Left ventricle myocardium inferior (tissue), 1 donor: ENCODE measurements around the gene SMARCAL1. TPM values are rescaled to one million over a fixed set of nuclear protein-coding genes. Genes with fewer than 3 reads are reported as not detected.

Source experiments
- DNase-seq: peaks from one replicate; pipeline ENCODE4 v3.0.0-alpha.2; 2020
- H3K27ac ChIP-seq: fragments of 200-600 bp; replicated peaks from 2 replicates; pipeline ENCODE4 v1.8.0; 2021
- H3K27me3 ChIP-seq: fragments of 200-600 bp; 2 replicates; pipeline ENCODE4 v1.8.0; 2021; ENCODE audit warnings: low read depth
- H3K36me3 ChIP-seq: fragments of 200-600 bp; 2 replicates; pipeline ENCODE4 v1.8.0; 2021
- H3K4me1 ChIP-seq: fragments of 200-600 bp; 2 replicates; pipeline ENCODE4 v1.8.0; 2021
- H3K4me3 ChIP-seq: fragments of 200-600 bp; 2 replicates; pipeline ENCODE4 v1.8.0; 2021; ENCODE audit warnings: mild to moderate bottlenecking, moderate library complexity
- H3K9me3 ChIP-seq: fragments of 200-600 bp; replicated peaks from 2 replicates; pipeline ENCODE4 v1.8.0; 2021
- intact Hi-C: fragments of 100-400 bp; cut with micrococcal nuclease; formaldehyde crosslinking; loops from one replicate; pipeline ENCODE4 v1.11.0; 2022
- total RNA-seq: library from RNA; stranded (reverse); fragmentation: NEBNext Ultra II Directional; extraction: Animal tissue kit (Norgen Biotek cat#: 25700); gene quantifications from one replicate; pipeline ENCODE4 v1.2.1, GENCODE V29; 2021
- TF ChIP-seq, protein P1 (sequence below): fragments of 200-600 bp; IDR thresholded peaks from 2 replicates; pipeline ENCODE4 v1.8.0; 2021; ENCODE audit warnings: antibody characterized with exemption, mild to moderate bottlenecking, borderline replicate concordance
- donor health status: DM: no; HTN: yes; CAD: no; lungs with severe emphysema.

Gene SMARCAL1
- total RNA-seq, 1 donor from 2014 or later = 7.5 TPM

GRCh38 chr2:216425008-216425787 is 12.9 kb downstream of the SMARCAL1 start:
- H3K4me1 ChIP-seq = peaks cover 14% of the 10 kb centered on the region
- TF ChIP-seq, protein P1, sequence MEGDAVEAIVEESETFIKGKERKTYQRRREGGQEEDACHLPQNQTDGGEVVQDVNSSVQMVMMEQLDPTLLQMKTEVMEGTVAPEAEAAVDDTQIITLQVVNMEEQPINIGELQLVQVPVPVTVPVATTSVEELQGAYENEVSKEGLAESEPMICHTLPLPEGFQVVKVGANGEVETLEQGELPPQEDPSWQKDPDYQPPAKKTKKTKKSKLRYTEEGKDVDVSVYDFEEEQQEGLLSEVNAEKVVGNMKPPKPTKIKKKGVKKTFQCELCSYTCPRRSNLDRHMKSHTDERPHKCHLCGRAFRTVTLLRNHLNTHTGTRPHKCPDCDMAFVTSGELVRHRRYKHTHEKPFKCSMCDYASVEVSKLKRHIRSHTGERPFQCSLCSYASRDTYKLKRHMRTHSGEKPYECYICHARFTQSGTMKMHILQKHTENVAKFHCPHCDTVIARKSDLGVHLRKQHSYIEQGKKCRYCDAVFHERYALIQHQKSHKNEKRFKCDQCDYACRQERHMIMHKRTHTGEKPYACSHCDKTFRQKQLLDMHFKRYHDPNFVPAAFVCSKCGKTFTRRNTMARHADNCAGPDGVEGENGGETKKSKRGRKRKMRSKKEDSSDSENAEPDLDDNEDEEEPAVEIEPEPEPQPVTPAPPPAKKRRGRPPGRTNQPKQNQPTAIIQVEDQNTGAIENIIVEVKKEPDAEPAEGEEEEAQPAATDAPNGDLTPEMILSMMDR = no peak
- H3K27ac ChIP-seq = no peak overlapping the region
- H3K36me3 ChIP-seq = peaks cover 82% of the 10 kb centered on the region
- no peaks in the 10 kb centered on the region for H3K27me3 ChIP-seq
- DNase-seq = no peak
- peaks cover 8% of the 10 kb centered on the region for H3K9me3 ChIP-seq
- H3K4me3 ChIP-seq = no peak overlapping the region
- intact Hi-C loops = no loop called here

DNA sequence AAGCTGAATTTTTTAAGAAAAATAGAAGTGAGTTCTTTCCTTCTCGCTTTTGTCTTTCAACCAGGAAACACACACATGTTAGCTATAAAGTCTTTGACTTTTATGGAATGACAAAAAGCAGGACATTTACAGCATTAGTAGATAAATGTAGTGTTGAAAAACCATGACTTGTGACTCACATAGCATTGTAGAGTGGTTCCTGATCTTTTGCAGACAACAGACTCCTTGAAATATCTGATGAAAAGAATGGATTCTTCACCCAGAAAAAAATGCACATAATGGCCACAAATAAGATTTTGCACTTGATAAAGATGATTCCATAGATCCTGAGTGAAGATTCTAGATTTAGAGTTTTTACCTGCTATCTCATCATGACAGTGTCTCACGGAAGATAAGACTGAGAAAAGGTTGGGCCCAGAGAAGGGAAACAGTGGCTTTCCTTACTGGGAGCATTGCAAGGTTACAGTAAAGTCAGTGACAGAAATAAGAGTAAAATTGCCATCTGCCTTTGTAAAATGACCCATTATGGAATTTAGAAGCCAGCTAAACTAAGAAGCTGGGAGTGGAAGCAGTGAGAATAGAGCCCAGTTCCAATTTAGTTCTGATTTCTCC is 14.0 kb downstream of the SMARCAL1 start:
- Histone ChIP-seq H3K4me1 (peaks cover 14% of the 10 kb centered on the region), H3K27ac (peak overlapping the region; percentile 53), H3K4me3 (no peak overlapping the region), H3K36me3 (peaks cover 82% of the 10 kb centered on the region), H3K27me3 (no peaks in the 10 kb centered on the region), H3K9me3 (peaks cover 8% of the 10 kb centered on the region)
- intact Hi-C loops = no loop called here
- DNase-seq = no peak
- TF ChIP-seq, protein P1 = no peak

DNA sequence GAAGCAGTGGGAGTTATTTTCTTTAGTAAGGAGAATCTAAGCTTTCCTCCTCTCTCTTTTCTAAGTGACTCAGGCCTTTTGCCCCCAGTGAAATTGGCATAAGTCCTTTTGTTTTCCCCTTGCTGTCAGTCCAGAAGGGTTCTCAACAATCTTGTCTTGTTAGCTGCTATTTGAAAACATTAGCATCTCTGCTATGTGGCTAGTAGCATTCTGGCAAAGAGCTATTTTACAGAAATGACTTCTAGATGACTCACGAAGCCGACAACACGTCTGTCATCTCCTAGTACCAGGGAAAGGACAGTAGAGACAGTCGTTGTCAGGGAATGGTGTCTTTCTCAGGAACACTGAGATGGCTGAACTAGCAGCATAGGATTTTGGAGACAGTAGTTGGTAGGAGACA is 14.7 kb downstream of the SMARCAL1 start:
- peaks cover 8% of the 10 kb centered on the region for H3K9me3 ChIP-seq
- peak overlapping the region; percentile 53 for H3K27ac ChIP-seq
- H3K4me3 ChIP-seq = no peak overlapping the region
- H3K4me1 ChIP-seq = peaks cover 14% of the 10 kb centered on the region
- peaks cover 82% of the 10 kb centered on the region for H3K36me3 ChIP-seq
- DNase-seq = no peak
- H3K27me3 ChIP-seq = no peaks in the 10 kb centered on the region
- TF ChIP-seq, protein P1 = no peak
- intact Hi-C loops = no loop called here

DNA sequence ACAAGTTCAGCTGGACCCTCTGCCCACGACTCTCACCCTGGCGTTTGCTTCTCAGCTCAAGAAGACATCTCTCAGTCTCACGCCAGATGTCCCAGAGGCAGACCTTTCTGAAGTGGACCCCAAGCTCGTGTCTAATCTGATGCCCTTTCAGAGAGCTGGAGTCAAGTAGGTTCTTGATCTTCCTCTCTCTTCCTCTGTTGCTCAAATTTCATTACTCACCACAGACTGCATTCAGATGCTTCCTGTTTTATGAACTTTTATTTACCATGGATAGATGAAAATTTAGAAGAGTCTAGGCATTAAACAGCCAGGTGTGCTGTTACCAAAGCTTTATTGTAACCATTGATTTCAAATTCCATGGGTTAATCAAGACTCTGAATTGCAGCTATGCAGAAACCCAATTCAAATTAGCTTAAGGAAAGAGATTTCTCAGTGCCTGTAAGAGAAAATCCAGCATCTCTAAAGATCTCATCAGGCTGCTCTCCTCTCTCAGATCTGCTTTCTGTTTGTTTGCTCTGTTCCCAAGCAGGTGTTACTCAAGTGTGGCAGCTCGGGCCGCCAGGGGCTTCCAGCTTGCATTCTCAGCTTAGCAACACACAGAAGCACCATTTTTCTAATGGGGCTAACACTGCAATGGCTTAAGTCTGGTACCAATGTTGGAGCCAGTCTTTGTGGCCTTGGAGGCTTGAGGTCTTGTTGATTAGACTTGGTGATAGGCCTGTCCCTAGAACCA is 16.5 kb downstream of the SMARCAL1 start:
- Histone ChIP-seq H3K9me3 (peaks cover 8% of the 10 kb centered on the region), H3K27me3 (no peaks in the 10 kb centered on the region), H3K27ac (no peak overlapping the region), H3K4me3 (no peak overlapping the region), H3K4me1 (peaks cover 14% of the 10 kb centered on the region), H3K36me3 (peaks cover 82% of the 10 kb centered on the region)
- intact Hi-C loops = no loop called here
- DNase-seq = no peak
- TF ChIP-seq, protein P1 = no peak

GRCh38 chr2:216429428-216429827 is 17.1 kb downstream of the SMARCAL1 start:
- H3K4me1 ChIP-seq = peaks cover 14% of the 10 kb centered on the region
- TF ChIP-seq, protein P1 = no peak
- no peak overlapping the region for H3K4me3 ChIP-seq
- peaks cover 8% of the 10 kb centered on the region for H3K9me3 ChIP-seq
- no peak overlapping the region for H3K27ac ChIP-seq
- peaks cover 82% of the 10 kb centered on the region for H3K36me3 ChIP-seq
- DNase-seq = no peak
- intact Hi-C loops = no loop called here
- H3K27me3 ChIP-seq = no peaks in the 10 kb centered on the region
